Skin epidermis (tissue), 12 donors: Measurements from ENCODE around the gene GJA9.
A peak's percentile ranks its signal among the peaks of the same experiment; 100 is the strongest.
"Not testable (repeated sequence)": the region's sequence is repeated elsewhere in the genome, so short reads cannot be mapped to it uniquely, and the experiment has no call there.

Experiments
- H3K27ac ChIP-seq, 21 experiments: fragments of 200-600 bp; sonication (generic) in 11 of 21; one replicate each; pipeline ENCODE4 v1.5.0; 2020; ENCODE audit warnings: mild to moderate bottlenecking in 3 of 21, inconsistent platforms in 2 of 21, moderate library complexity in 2 of 21
- H3K4me3 ChIP-seq, 7 experiments: fragments of 200-600 bp; sonication (generic) in 2 of 7; one replicate each; pipeline ENCODE4 v1.5.0; 2020; ENCODE audit warnings: inconsistent platforms in 2 of 7, mild to moderate bottlenecking in 2 of 7, moderate library complexity in 1 of 7

The GJA9 gene

GRCh38 chr1:38885092-38885491 lies 3.7 kb upstream of the GJA9 start:
- no peak overlapping the region for H3K4me3 ChIP-seq
- no peak overlapping the region for H3K27ac ChIP-seq

- Histone ChIP-seq H3K27ac (no peak overlapping the region), H3K4me3 (no peak overlapping the region)
These were observed 5.6 kb downstream of the GJA9 start for GRCh38 chr1:38875811-38876210.

GRCh38 chr1:38873027-38873969 lies 8.1 kb downstream of the GJA9 start, which contains the start of gene MYCBP:
TSS of gene MYCBP (minus strand) at chr1:38873348. CDS start at chr1:38873305, 43 bp downstream.
- Histone ChIP-seq H3K4me3 (peak within 1 kb of the TSS; percentile 81 to 96 (median 91)), H3K27ac (peak within 1 kb of the TSS; percentile 22 to 88 (median 76))

- H3K27ac ChIP-seq, result peak overlapping the region; percentile 22 to 88 (median 74)
These were observed 8.9 kb downstream of the GJA9 start for GRCh38 chr1:38872401-38873026.

GRCh38 chr1:38870996-38871395 lies 10.4 kb downstream of the GJA9 start:
- Histone ChIP-seq H3K4me3 (no peak overlapping the region), H3K27ac (no peak overlapping the region)

More at GRCh38 chr1:38872401-38873026, 8.9 kb downstream of the GJA9 start:
- H3K4me3 ChIP-seq, result peak overlapping the region; percentile 81 to 96 (median 91)

GRCh38 chr1:38867208-38867607 lies 14.2 kb downstream of the GJA9 start:
- Histone ChIP-seq H3K27ac (no peak overlapping the region), H3K4me3 (no peak overlapping the region)

GRCh38 chr1:38865112-38865715 lies 16.2 kb downstream of the GJA9 start:
- no peak overlapping the region for H3K27ac ChIP-seq
- H3K4me3 ChIP-seq, result no peak overlapping the region

GRCh38 chr1:38860454-38860795 lies 21.0 kb downstream of the GJA9 start:
- Histone ChIP-seq H3K4me3 (peak overlapping the region; percentile 65 to 98 (median 92)), H3K27ac (peak overlapping the region in 18 of 21 experiments; percentile 8 to 98 (median 86))

- peak within 1 kb of the TSS; percentile 83 to 100 (median 97) for H3K27ac ChIP-seq
- H3K4me3 ChIP-seq, result peak within 1 kb of the TSS; percentile 65 to 98 (median 92)
These were observed 21.6 kb downstream of the GJA9 start, which contains the start of gene RRAGC for GRCh38 chr1:38859561-38860453. TSS of gene RRAGC (minus strand) at chr1:38859772. CDS start at chr1:38859646, 126 bp downstream.

GRCh38 chr1:38858833-38859560 lies 22.4 kb downstream of the GJA9 start:
- H3K4me3 ChIP-seq, result peak overlapping the region; percentile 65 to 98 (median 92)

GRCh38 chr1:38852780-38853179 lies 28.6 kb downstream of the GJA9 start:
- Histone ChIP-seq H3K4me3 (no peak overlapping the region), H3K27ac (no peak overlapping the region)

More at GRCh38 chr1:38858833-38859560, 22.4 kb downstream of the GJA9 start:
- peak overlapping the region; percentile 83 to 100 (median 97) for H3K27ac ChIP-seq

GRCh38 chr1:38848071-38848470 lies 33.3 kb downstream of the GJA9 start:
- H3K27ac ChIP-seq, result peak overlapping the region in 2 of 21 experiments; percentile 25 to 66

GRCh38 chr1:38846210-38846609 lies 35.2 kb downstream of the GJA9 start:
- Histone ChIP-seq H3K4me3 (no peak overlapping the region), H3K27ac (no peak overlapping the region)

More at GRCh38 chr1:38848071-38848470, 33.3 kb downstream of the GJA9 start:
- H3K4me3 ChIP-seq, result no peak overlapping the region

GRCh38 chr1:38845088-38845487 lies 36.3 kb downstream of the GJA9 start:
- H3K4me3 ChIP-seq, H3K27ac ChIP-seq: not testable (repeated sequence)

GRCh38 chr1:38840281-38840680 lies 41.1 kb downstream of the GJA9 start:
- Histone ChIP-seq H3K27ac (no peak overlapping the region), H3K4me3 (no peak overlapping the region)

GRCh38 chr1:38839363-38839762 lies 42.0 kb downstream of the GJA9 start:
- no peak overlapping the region for H3K4me3 ChIP-seq
- H3K27ac ChIP-seq, result no peak overlapping the region

GRCh38 chr1:38836316-38836715 lies 45.1 kb downstream of the GJA9 start:
- H3K4me3 ChIP-seq, H3K27ac ChIP-seq: not testable (repeated sequence)
